ENCODE data around the gene CACNB2. TPM values are rescaled to one million over a fixed set of nuclear protein-coding genes. Genes with fewer than 3 reads are reported as not detected.

Gene CACNB2
- total RNA-seq, 1 experiment from 2014 or later = not detected

DNA sequence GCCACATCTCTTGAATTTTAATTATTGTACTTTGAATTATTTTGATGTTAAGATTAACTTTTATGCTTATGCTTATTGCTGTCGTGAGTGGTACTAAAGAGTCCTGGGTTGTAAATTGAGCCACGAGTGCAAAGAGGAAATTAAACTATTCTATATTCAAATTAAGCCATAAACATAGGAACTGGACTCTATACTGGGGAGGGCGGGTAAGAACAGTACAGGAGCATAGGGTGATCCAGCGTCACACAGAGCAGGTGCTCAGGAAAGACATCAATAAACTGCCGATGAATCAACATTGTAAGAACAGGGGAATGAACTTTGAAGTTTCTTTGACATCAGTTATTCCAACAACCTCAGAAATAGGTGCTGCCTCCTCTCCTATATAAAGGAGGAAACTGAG is 219.6 kb downstream of the CACNB2 start:
- Histone ChIP-seq H3K9me3 (ENCODE audit: insufficient read depth, low read depth) (no peaks in the 10 kb centered on the region; the same call in 1 of the 2 replicates), H3K27me3 (ENCODE audit: insufficient read depth, low read depth) (no peaks in the 10 kb centered on the region), H3K9me2 (ENCODE audit: insufficient read depth) (no peaks in the 10 kb centered on the region), H3K79me2 (ENCODE audit: low read depth) (no peaks in the 10 kb centered on the region), H3K4me1 (replicated peaks; ENCODE audit: insufficient read depth) (no peaks in the 10 kb centered on the region), H4K20me1 (ENCODE audit: insufficient read depth) (no peaks in the 10 kb centered on the region), H3K4me2 (no peak overlapping the region), H3K36me3 (ENCODE audit: low read depth) (no peaks in the 10 kb centered on the region), H3K4me3 (no peak overlapping the region), H3F3A (ENCODE audit: insufficient read depth, low read depth) (no peaks in the 10 kb centered on the region), H2AFZ (no peak overlapping the region), H3K27ac (no peak overlapping the region)
- DNase-seq = no peak
- ChIA-PET CTCF (no interaction called here), POLR2A (ENCODE audit: unreplicated experiment) (no interaction called here)
- intact Hi-C loops (cut with micrococcal nuclease; ENCODE audit: unreplicated experiment) = no loop called here
- no peak for TF ChIP-seq EZH2 (IDR thresholded peaks at IDR 0.05; ENCODE audit: low read depth)
- TF ChIP-seq, protein P1, sequence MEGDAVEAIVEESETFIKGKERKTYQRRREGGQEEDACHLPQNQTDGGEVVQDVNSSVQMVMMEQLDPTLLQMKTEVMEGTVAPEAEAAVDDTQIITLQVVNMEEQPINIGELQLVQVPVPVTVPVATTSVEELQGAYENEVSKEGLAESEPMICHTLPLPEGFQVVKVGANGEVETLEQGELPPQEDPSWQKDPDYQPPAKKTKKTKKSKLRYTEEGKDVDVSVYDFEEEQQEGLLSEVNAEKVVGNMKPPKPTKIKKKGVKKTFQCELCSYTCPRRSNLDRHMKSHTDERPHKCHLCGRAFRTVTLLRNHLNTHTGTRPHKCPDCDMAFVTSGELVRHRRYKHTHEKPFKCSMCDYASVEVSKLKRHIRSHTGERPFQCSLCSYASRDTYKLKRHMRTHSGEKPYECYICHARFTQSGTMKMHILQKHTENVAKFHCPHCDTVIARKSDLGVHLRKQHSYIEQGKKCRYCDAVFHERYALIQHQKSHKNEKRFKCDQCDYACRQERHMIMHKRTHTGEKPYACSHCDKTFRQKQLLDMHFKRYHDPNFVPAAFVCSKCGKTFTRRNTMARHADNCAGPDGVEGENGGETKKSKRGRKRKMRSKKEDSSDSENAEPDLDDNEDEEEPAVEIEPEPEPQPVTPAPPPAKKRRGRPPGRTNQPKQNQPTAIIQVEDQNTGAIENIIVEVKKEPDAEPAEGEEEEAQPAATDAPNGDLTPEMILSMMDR (conservative IDR thresholded peaks at IDR 0.05) = no peak
- no TSS peak for BruUV-seq (replicated peaks)

DNA sequence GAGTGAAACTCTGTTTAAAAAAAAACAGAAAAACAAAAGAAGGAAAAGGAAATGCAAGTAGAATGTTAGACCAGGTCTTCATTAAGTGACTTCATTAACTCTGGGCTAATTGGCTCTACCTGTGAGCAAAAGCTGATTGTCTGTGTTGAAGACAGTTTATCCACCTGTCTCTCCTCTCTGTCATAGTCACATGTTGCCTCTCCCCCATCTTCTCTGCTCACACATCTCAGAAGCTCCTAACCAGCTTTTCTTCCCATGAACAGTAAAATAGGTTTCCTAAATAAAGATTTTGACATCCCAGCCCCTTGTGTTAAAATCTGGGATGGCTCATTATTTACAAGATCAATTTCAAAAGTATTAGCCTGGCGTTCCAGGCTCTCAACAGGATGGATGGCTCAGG is 222.7 kb downstream of the CACNB2 start:
- H3K4me3 ChIP-seq = no peak overlapping the region
- H3K4me2 ChIP-seq = no peak overlapping the region
- POLR2A ChIA-PET (ENCODE audit: unreplicated experiment) = no interaction called here
- CTCF ChIA-PET = no interaction called here
- no peak overlapping the region for H3K27ac ChIP-seq
- no peaks in the 10 kb centered on the region; the same call in 1 of the 2 replicates for H3K9me3 ChIP-seq (ENCODE audit: insufficient read depth, low read depth)
- no peak overlapping the region for H2AFZ ChIP-seq
- BruUV-seq (replicated peaks) = no TSS peak
- intact Hi-C loops (cut with micrococcal nuclease; ENCODE audit: unreplicated experiment) = no loop called here
- no peak for TF ChIP-seq EZH2 (IDR thresholded peaks at IDR 0.05; ENCODE audit: low read depth)
- TF ChIP-seq, protein P1 (conservative IDR thresholded peaks at IDR 0.05) = no peak
- H4K20me1 ChIP-seq (ENCODE audit: insufficient read depth) = no peaks in the 10 kb centered on the region
- no peaks in the 10 kb centered on the region for H3K79me2 ChIP-seq (ENCODE audit: low read depth)
- H3K9me2 ChIP-seq (ENCODE audit: insufficient read depth) = no peaks in the 10 kb centered on the region
- H3F3A ChIP-seq (ENCODE audit: insufficient read depth, low read depth) = no peaks in the 10 kb centered on the region
- no peaks in the 10 kb centered on the region for H3K27me3 ChIP-seq (ENCODE audit: insufficient read depth, low read depth)
- H3K4me1 ChIP-seq (replicated peaks; ENCODE audit: insufficient read depth) = no peaks in the 10 kb centered on the region
- H3K36me3 ChIP-seq (ENCODE audit: low read depth) = no peaks in the 10 kb centered on the region
- no peak for DNase-seq

DNA sequence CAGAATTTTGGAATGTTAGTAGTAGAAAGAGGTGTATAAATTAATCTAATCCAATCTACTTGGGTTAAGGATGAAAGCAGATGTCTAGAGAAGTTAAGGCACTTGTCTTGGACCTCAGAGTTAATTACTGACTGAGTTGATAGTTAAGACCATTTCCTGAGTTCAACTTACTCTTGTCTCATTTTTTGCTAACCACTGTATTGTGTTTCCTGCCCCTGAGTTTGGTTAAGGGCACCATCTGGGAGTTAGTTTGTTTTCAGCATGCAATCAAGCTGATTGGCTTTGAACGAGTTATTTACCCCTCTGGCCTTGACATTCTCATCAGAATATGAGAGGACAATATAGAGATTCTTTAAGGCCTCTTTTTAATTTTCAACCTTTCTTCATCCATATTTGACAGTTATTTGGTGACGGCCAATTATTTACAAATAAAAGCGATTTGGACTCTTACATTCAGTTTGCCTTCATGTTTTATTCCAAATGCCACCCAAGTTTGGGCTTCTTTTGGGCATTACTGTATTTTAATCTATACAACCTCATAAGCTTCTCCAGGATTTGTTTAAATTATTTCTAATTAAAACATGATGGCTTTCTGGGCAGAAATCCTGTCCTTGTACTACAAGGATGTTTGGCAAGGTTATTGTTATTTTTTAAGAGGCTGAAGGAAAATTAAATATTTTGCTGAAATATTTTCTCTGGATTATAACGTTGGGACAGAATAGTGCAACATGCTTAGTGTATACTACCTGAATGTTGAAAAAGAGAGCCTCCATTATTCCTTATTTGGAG is 225.0 kb downstream of the CACNB2 start:
- Histone ChIP-seq H3K36me3 (ENCODE audit: low read depth) (no peaks in the 10 kb centered on the region), H3K4me2 (no peak overlapping the region), H4K20me1 (ENCODE audit: insufficient read depth) (no peaks in the 10 kb centered on the region), H2AFZ (no peak overlapping the region), H3K27me3 (ENCODE audit: insufficient read depth, low read depth) (no peaks in the 10 kb centered on the region), H3K4me3 (no peak overlapping the region), H3F3A (ENCODE audit: insufficient read depth, low read depth) (no peaks in the 10 kb centered on the region), H3K9me2 (ENCODE audit: insufficient read depth) (no peaks in the 10 kb centered on the region), H3K27ac (no peak overlapping the region), H3K9me3 (ENCODE audit: insufficient read depth, low read depth) (no peaks in the 10 kb centered on the region; the same call in 1 of the 2 replicates), H3K4me1 (replicated peaks; ENCODE audit: insufficient read depth) (no peaks in the 10 kb centered on the region), H3K79me2 (ENCODE audit: low read depth) (no peaks in the 10 kb centered on the region)
- CTCF ChIA-PET = no interaction called here
- no peak for DNase-seq
- intact Hi-C loops (cut with micrococcal nuclease; ENCODE audit: unreplicated experiment) = no loop called here
- POLR2A ChIA-PET (ENCODE audit: unreplicated experiment) = no interaction called here
- no TSS peak for BruUV-seq (replicated peaks)
- TF ChIP-seq, protein P1 (conservative IDR thresholded peaks at IDR 0.05) = no peak
- TF ChIP-seq EZH2 (IDR thresholded peaks at IDR 0.05; ENCODE audit: low read depth) = no peak
